ENCODE measurements around the gene TMOD1. TPM values are rescaled to one million over a fixed set of nuclear protein-coding genes. Genes with fewer than 3 reads are reported as not detected.

Gene TMOD1
- total and polyA plus RNA-seq, 2 experiments from 2014 or later, result 0.69 to 4.5 TPM

DNA sequence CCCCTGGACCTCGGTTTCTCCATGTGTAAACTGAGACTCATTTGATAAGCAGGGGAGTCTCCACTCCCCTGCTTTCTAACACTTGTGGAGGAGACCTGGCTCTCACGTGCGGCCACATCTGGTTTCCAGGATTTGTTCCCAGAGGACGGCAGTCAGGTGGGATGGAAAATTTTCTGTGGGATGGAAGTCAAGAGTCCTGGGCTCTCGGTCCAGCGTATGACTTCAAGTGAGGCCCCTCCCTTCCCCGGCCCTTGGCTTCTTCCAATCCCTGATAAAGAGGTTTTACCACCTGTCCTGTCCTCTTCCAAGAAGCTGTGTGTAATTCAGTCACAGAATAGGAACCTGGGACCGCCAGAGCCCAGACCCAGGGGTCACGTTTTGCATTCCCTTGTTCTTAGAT lies 35.0 kb downstream of the TMOD1 start (continued):
- TF ChIP-seq ZNF462 (CRISPR knock-in tag; IDR thresholded peaks at IDR 0.05) (no peak), ZNF114 (CRISPR knock-in tag; IDR thresholded peaks at IDR 0.05) (no peak), ZNF331 (CRISPR knock-in tag; IDR thresholded peaks at IDR 0.05; ENCODE audit: low read depth) (no peak), EZH2 (IDR thresholded peaks at IDR 0.05; ENCODE audit: low read depth, unreplicated experiment) (no peak)

GRCh38 chr9:97543561-97543960 lies 42.1 kb downstream of the TMOD1 start:
- Mint-ChIP-seq H3K27me3 (ENCODE audit: insufficient read depth, low read depth, poor library complexity) (peaks cover 5% of the 10 kb centered on the region), H3K9me3 (no peaks in the 10 kb centered on the region), H3K4me1 (peaks cover 9% of the 10 kb centered on the region), H3K4me3 (no peak overlapping the region), H3K27ac (peak overlapping the region; percentile 34; the same call in 1 of the 2 replicates), H3K36me3 (ENCODE audit: low read depth) (no peaks in the 10 kb centered on the region)
- H3K4me1 ChIP-seq (ENCODE audit: insufficient read depth), result no peaks in the 10 kb centered on the region
- no peaks in the 10 kb centered on the region for H3K9me2 ChIP-seq (ENCODE audit: insufficient read depth)
- DNase-seq (ENCODE audit: low spot score) (no peak), ATAC-seq (no peak; the same call in 2 of the 3 replicates)
- no peak overlapping the region for H2AFZ ChIP-seq
- H3K27ac ChIP-seq (ENCODE audit: low read depth), result no peak overlapping the region
- no peaks in the 10 kb centered on the region for H3F3A ChIP-seq (replicated peaks; ENCODE audit: low read depth)
- no peaks in the 10 kb centered on the region for H3K36me3 ChIP-seq (ENCODE audit: insufficient read depth)
- no peak overlapping the region for H3K4me2 ChIP-seq
- no peaks in the 10 kb centered on the region for H3K27me3 ChIP-seq (ENCODE audit: insufficient read depth)
- no peak overlapping the region for H3K4me3 ChIP-seq
- H3K79me2 ChIP-seq (replicated peaks; ENCODE audit: insufficient read depth), result no peaks in the 10 kb centered on the region
- H4K20me1 ChIP-seq (replicated peaks; ENCODE audit: insufficient read depth), result no peaks in the 10 kb centered on the region
- TF ChIP-seq, protein P1, sequence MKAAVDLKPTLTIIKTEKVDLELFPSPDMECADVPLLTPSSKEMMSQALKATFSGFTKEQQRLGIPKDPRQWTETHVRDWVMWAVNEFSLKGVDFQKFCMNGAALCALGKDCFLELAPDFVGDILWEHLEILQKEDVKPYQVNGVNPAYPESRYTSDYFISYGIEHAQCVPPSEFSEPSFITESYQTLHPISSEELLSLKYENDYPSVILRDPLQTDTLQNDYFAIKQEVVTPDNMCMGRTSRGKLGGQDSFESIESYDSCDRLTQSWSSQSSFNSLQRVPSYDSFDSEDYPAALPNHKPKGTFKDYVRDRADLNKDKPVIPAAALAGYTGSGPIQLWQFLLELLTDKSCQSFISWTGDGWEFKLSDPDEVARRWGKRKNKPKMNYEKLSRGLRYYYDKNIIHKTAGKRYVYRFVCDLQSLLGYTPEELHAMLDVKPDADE (IDR thresholded peaks at IDR 0.05), result no peak
- TF ChIP-seq EZH2phosphoT487 (IDR thresholded peaks at IDR 0.05; ENCODE audit: unreplicated experiment), result no peak
- TF ChIP-seq ZNF331 (CRISPR knock-in tag; IDR thresholded peaks at IDR 0.05; ENCODE audit: low read depth), result no peak
- TF ChIP-seq, protein P2, sequence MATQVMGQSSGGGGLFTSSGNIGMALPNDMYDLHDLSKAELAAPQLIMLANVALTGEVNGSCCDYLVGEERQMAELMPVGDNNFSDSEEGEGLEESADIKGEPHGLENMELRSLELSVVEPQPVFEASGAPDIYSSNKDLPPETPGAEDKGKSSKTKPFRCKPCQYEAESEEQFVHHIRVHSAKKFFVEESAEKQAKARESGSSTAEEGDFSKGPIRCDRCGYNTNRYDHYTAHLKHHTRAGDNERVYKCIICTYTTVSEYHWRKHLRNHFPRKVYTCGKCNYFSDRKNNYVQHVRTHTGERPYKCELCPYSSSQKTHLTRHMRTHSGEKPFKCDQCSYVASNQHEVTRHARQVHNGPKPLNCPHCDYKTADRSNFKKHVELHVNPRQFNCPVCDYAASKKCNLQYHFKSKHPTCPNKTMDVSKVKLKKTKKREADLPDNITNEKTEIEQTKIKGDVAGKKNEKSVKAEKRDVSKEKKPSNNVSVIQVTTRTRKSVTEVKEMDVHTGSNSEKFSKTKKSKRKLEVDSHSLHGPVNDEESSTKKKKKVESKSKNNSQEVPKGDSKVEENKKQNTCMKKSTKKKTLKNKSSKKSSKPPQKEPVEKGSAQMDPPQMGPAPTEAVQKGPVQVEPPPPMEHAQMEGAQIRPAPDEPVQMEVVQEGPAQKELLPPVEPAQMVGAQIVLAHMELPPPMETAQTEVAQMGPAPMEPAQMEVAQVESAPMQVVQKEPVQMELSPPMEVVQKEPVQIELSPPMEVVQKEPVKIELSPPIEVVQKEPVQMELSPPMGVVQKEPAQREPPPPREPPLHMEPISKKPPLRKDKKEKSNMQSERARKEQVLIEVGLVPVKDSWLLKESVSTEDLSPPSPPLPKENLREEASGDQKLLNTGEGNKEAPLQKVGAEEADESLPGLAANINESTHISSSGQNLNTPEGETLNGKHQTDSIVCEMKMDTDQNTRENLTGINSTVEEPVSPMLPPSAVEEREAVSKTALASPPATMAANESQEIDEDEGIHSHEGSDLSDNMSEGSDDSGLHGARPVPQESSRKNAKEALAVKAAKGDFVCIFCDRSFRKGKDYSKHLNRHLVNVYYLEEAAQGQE (IDR thresholded peaks at IDR 0.05; ENCODE audit: unreplicated experiment), result no peak
- no peak for TF ChIP-seq JUNB (IDR thresholded peaks at IDR 0.05; ENCODE audit: unreplicated experiment)

All from GM23338 (cell line).